Measurements from ENCODE around the gene MBD3L5.
"Not testable (repeated sequence)": the region's sequence is repeated elsewhere in the genome, so short reads cannot be mapped to it uniquely, and the experiment has no call there.

The MBD3L5 gene

GRCh38 chr19:7021331-7021730 lies 9.0 kb upstream of the MBD3L5 start, which contains the start of gene MBD3L2B:
TSS of gene MBD3L2B (minus strand) at chr19:7021431. CDS start at chr19:7021397, 34 bp downstream.
- not testable (repeated sequence) for H3K27me3 ChIP-seq (ENCODE audit: insufficient read depth, low read length); H4K8ac ChIP-seq (ENCODE audit: low read depth, low read length); H3K23ac ChIP-seq (ENCODE audit: low read length); H3K4ac ChIP-seq (ENCODE audit: low read depth, low read length); H2BK5ac ChIP-seq (ENCODE audit: low read depth, low read length, poor library complexity); H3K4me2 ChIP-seq (ENCODE audit: low read length); DNase-seq; H3K14ac ChIP-seq (ENCODE audit: low read length); H4K91ac ChIP-seq (ENCODE audit: low read depth, low read length); H2BK120ac ChIP-seq (ENCODE audit: insufficient read depth, low read length, poor library complexity); H3K18ac ChIP-seq (ENCODE audit: low read length); H3K4me3 ChIP-seq (ENCODE audit: low read depth, low read length); H3K9me3 ChIP-seq (ENCODE audit: insufficient read depth, low read depth, low read length); H4K12ac ChIP-seq (ENCODE audit: low read depth, low read length); H3K4me1 ChIP-seq (ENCODE audit: control insufficient read depth in 1 of 2, insufficient read depth in 2 of 2, low read length in 2 of 2); H3K79me2 ChIP-seq (ENCODE audit: control insufficient read depth, insufficient read depth, low read length, poor library complexity); H2BK12ac ChIP-seq (ENCODE audit: low read length); H3K9ac ChIP-seq (ENCODE audit: low read length); H3K36me3 ChIP-seq (ENCODE audit: control insufficient read depth in 1 of 2, insufficient read depth in 2 of 2, low read length in 2 of 2); H2AK5ac ChIP-seq (ENCODE audit: low read length); H3K27ac ChIP-seq (ENCODE audit: low read depth, low read length); H3K79me1 ChIP-seq (ENCODE audit: low read length); H2AFZ ChIP-seq (ENCODE audit: insufficient read depth, low read length, poor library complexity)
- no CpG with 5 or more reads among the region's 6 CpGs for WGBS (ENCODE audit: extremely low coverage, insufficient coverage, insufficient read length)

GRCh38 chr19:7028790-7029189 lies 1.6 kb upstream of the MBD3L5 start:
- H2AFZ ChIP-seq (ENCODE audit: insufficient read depth, low read length, poor library complexity); H3K4me3 ChIP-seq (ENCODE audit: low read depth, low read length); H2BK120ac ChIP-seq (ENCODE audit: insufficient read depth, low read length, poor library complexity); H3K4me1 ChIP-seq (ENCODE audit: control insufficient read depth in 1 of 2, insufficient read depth in 2 of 2, low read length in 2 of 2); H3K27me3 ChIP-seq (ENCODE audit: insufficient read depth, low read length); DNase-seq; H4K12ac ChIP-seq (ENCODE audit: low read depth, low read length); H3K14ac ChIP-seq (ENCODE audit: low read length); H3K23ac ChIP-seq (ENCODE audit: low read length); H2AK5ac ChIP-seq (ENCODE audit: low read length); H2BK12ac ChIP-seq (ENCODE audit: low read length); H3K4ac ChIP-seq (ENCODE audit: low read depth, low read length); H4K8ac ChIP-seq (ENCODE audit: low read depth, low read length); H3K18ac ChIP-seq (ENCODE audit: low read length); H3K9me3 ChIP-seq (ENCODE audit: insufficient read depth, low read depth, low read length); H2BK5ac ChIP-seq (ENCODE audit: low read depth, low read length, poor library complexity); H3K36me3 ChIP-seq (ENCODE audit: control insufficient read depth in 1 of 2, insufficient read depth in 2 of 2, low read length in 2 of 2); H3K4me2 ChIP-seq (ENCODE audit: low read length); H3K27ac ChIP-seq (ENCODE audit: low read depth, low read length); H3K9ac ChIP-seq (ENCODE audit: low read length); H3K79me1 ChIP-seq (ENCODE audit: low read length); H3K79me2 ChIP-seq (ENCODE audit: control insufficient read depth, insufficient read depth, low read length, poor library complexity); H4K91ac ChIP-seq (ENCODE audit: low read depth, low read length): not testable (repeated sequence)
- no CpG with 5 or more reads among the region's 1 CpG for WGBS (ENCODE audit: extremely low coverage, insufficient coverage, insufficient read length)

GRCh38 chr19:7040079-7040478 lies 9.7 kb downstream of the MBD3L5 start, which contains the start of gene MBD3L4:
TSS of gene MBD3L4 (minus strand) at chr19:7040179. CDS start at chr19:7040144, 35 bp downstream.
- H3K4me3 ChIP-seq (ENCODE audit: low read depth, low read length); H3K27ac ChIP-seq (ENCODE audit: low read depth, low read length); H3K79me1 ChIP-seq (ENCODE audit: low read length); H3K36me3 ChIP-seq (ENCODE audit: control insufficient read depth in 1 of 2, insufficient read depth in 2 of 2, low read length in 2 of 2); H4K91ac ChIP-seq (ENCODE audit: low read depth, low read length); H2BK120ac ChIP-seq (ENCODE audit: insufficient read depth, low read length, poor library complexity); DNase-seq; H2BK5ac ChIP-seq (ENCODE audit: low read depth, low read length, poor library complexity); H3K4ac ChIP-seq (ENCODE audit: low read depth, low read length); H3K23ac ChIP-seq (ENCODE audit: low read length); H3K14ac ChIP-seq (ENCODE audit: low read length); H3K27me3 ChIP-seq (ENCODE audit: insufficient read depth, low read length); H3K9me3 ChIP-seq (ENCODE audit: insufficient read depth, low read depth, low read length); H2BK12ac ChIP-seq (ENCODE audit: low read length); H3K18ac ChIP-seq (ENCODE audit: low read length); H3K9ac ChIP-seq (ENCODE audit: low read length); H4K8ac ChIP-seq (ENCODE audit: low read depth, low read length); H3K79me2 ChIP-seq (ENCODE audit: control insufficient read depth, insufficient read depth, low read length, poor library complexity); H3K4me2 ChIP-seq (ENCODE audit: low read length); H4K12ac ChIP-seq (ENCODE audit: low read depth, low read length); H2AFZ ChIP-seq (ENCODE audit: insufficient read depth, low read length, poor library complexity); H3K4me1 ChIP-seq (ENCODE audit: control insufficient read depth in 1 of 2, insufficient read depth in 2 of 2, low read length in 2 of 2); H2AK5ac ChIP-seq (ENCODE audit: low read length): not testable (repeated sequence)
- WGBS (ENCODE audit: extremely low coverage, insufficient coverage, insufficient read length) = no CpG with 5 or more reads among the region's 9 CpGs

GRCh38 chr19:7041563-7041962 lies 11.2 kb downstream of the MBD3L5 start:
- not testable (repeated sequence) for H3K4ac ChIP-seq (ENCODE audit: low read depth, low read length); H4K12ac ChIP-seq (ENCODE audit: low read depth, low read length); H3K36me3 ChIP-seq (ENCODE audit: control insufficient read depth in 1 of 2, insufficient read depth in 2 of 2, low read length in 2 of 2); H3K9me3 ChIP-seq (ENCODE audit: insufficient read depth, low read depth, low read length); H3K27me3 ChIP-seq (ENCODE audit: insufficient read depth, low read length); H4K8ac ChIP-seq (ENCODE audit: low read depth, low read length); H3K23ac ChIP-seq (ENCODE audit: low read length); H3K9ac ChIP-seq (ENCODE audit: low read length); H2BK120ac ChIP-seq (ENCODE audit: insufficient read depth, low read length, poor library complexity); H2BK12ac ChIP-seq (ENCODE audit: low read length); H3K4me2 ChIP-seq (ENCODE audit: low read length); H2BK5ac ChIP-seq (ENCODE audit: low read depth, low read length, poor library complexity); H3K4me1 ChIP-seq (ENCODE audit: control insufficient read depth in 1 of 2, insufficient read depth in 2 of 2, low read length in 2 of 2); H4K91ac ChIP-seq (ENCODE audit: low read depth, low read length); H3K14ac ChIP-seq (ENCODE audit: low read length); H3K79me2 ChIP-seq (ENCODE audit: control insufficient read depth, insufficient read depth, low read length, poor library complexity); H3K79me1 ChIP-seq (ENCODE audit: low read length); DNase-seq; H3K18ac ChIP-seq (ENCODE audit: low read length); H2AK5ac ChIP-seq (ENCODE audit: low read length); H3K27ac ChIP-seq (ENCODE audit: low read depth, low read length); H3K4me3 ChIP-seq (ENCODE audit: low read depth, low read length); H2AFZ ChIP-seq (ENCODE audit: insufficient read depth, low read length, poor library complexity)
- WGBS (ENCODE audit: extremely low coverage, insufficient coverage, insufficient read length) = no CpG with 5 or more reads among the region's 2 CpGs

Measured in trophoblast cell (in vitro differentiated cells and primary cell).